HepG2 (cell line): ENCODE results near the gene NFKB2. TPM values are rescaled to one million over a fixed set of nuclear protein-coding genes. Genes with fewer than 3 reads are reported as not detected.

Source experiments
- BRD4 ChIP-seq: sonication (generic); formaldehyde crosslinking; IDR thresholded peaks from 2 replicates; pipeline ENCODE4 v1.4.0; 2020; ENCODE audit warnings: missing genetic modification reagents
- FOXP1 ChIP-seq, 2 experiments: fragments of 450-650 bp in 1 of 2; IDR thresholded peaks; 2 replicates each; pipeline ENCODE4 v1.6.1; 2017 to 2018; ENCODE audit warnings: antibody characterized with exemption in 1 of 2
- GTF2F1 ChIP-seq: fragments of 150-350 bp; IDR thresholded peaks from 2 replicates; pipeline ENCODE4 v1.6.1; 2014; ENCODE audit warnings: low read length
- IKZF5 ChIP-seq: IDR thresholded peaks from 2 replicates; pipeline ENCODE4 v1.6.1; 2018; ENCODE audit warnings: missing genetic modification reagents, mild to moderate bottlenecking, missing compliant biosample characterization
- JDP2 ChIP-seq: sonication (generic); formaldehyde crosslinking; IDR thresholded peaks from 2 replicates; pipeline ENCODE4 v1.8.1; 2022; ENCODE audit warnings: missing genetic modification reagents, borderline replicate concordance
- LRRFIP1 ChIP-seq: sonication (generic); formaldehyde crosslinking; conservative IDR thresholded peaks from 2 replicates; pipeline ENCODE4 v1.4.0; 2020; ENCODE audit warnings: missing genetic modification reagents
- MED8 ChIP-seq: sonication (generic); formaldehyde crosslinking; IDR thresholded peaks from 2 replicates; pipeline ENCODE4 v1.8.1; 2023; ENCODE audit warnings: mild to moderate bottlenecking, missing genetic modification reagents; ENCODE audit not compliant: insufficient replicate concordance
- RBAK ChIP-seq: sonication (generic); formaldehyde crosslinking; IDR thresholded peaks from 2 replicates; pipeline ENCODE4 v1.5.1; 2020; ENCODE audit warnings: mild to moderate bottlenecking, missing genetic modification reagents
- SAP130 ChIP-seq: IDR thresholded peaks from 2 replicates; pipeline ENCODE4 v1.6.1; 2016; ENCODE audit warnings: low read depth
- SIN3A ChIP-seq: IDR thresholded peaks from 2 replicates; pipeline ENCODE4 v1.6.1; 2011; ENCODE audit warnings: low read depth, mild to moderate bottlenecking, control low read depth, low read length, borderline replicate concordance
- TBX2 ChIP-seq: sonication (generic); formaldehyde crosslinking; IDR thresholded peaks from 2 replicates; pipeline ENCODE4 v1.5.0; 2020; ENCODE audit warnings: missing genetic modification reagents, mild to moderate bottlenecking, borderline replicate concordance
- ZBTB20 ChIP-seq: sonication (generic); formaldehyde crosslinking; IDR thresholded peaks from 2 replicates; pipeline ENCODE4 v1.8.1; 2023; ENCODE audit warnings: missing genetic modification reagents, low read depth, mild to moderate bottlenecking, borderline replicate concordance
- ZBTB38 ChIP-seq: sonication (generic); formaldehyde crosslinking; IDR thresholded peaks from 2 replicates; pipeline ENCODE4 v1.5.1; 2020; ENCODE audit warnings: mild to moderate bottlenecking, missing genetic modification reagents
- ZFP90 ChIP-seq: sonication (generic); formaldehyde crosslinking; IDR thresholded peaks from 2 replicates; pipeline ENCODE4 v1.8.0; 2022; ENCODE audit warnings: missing genetic modification reagents, mild to moderate bottlenecking, inconsistent platforms, borderline replicate concordance
- ZNF230 ChIP-seq: sonication (generic); formaldehyde crosslinking; IDR thresholded peaks from 2 replicates; pipeline ENCODE4 v1.4.0; 2020; ENCODE audit warnings: mild to moderate bottlenecking, missing genetic modification reagents
- ZNF263 ChIP-seq: sonication (generic); formaldehyde crosslinking; IDR thresholded peaks from 2 replicates; pipeline ENCODE4 v1.4.0; 2020; ENCODE audit warnings: missing genetic modification reagents
- ZNF296 ChIP-seq: sonication (generic); formaldehyde crosslinking; conservative IDR thresholded peaks from 2 replicates; pipeline ENCODE4 v1.5.0; 2020; ENCODE audit warnings: mild to moderate bottlenecking, missing genetic modification reagents
- ZNF30 ChIP-seq: sonication (generic); formaldehyde crosslinking; IDR thresholded peaks from 2 replicates; pipeline ENCODE4 v1.5.0; 2020; ENCODE audit warnings: mild to moderate bottlenecking, missing genetic modification reagents
- ZNF362 ChIP-seq: sonication (generic); formaldehyde crosslinking; IDR thresholded peaks from 2 replicates; pipeline ENCODE4 v1.4.0; 2020; ENCODE audit warnings: missing genetic modification reagents, mild to moderate bottlenecking, borderline replicate concordance
- ZNF460 ChIP-seq: sonication (generic); formaldehyde crosslinking; IDR thresholded peaks from 2 replicates; pipeline ENCODE4 v1.5.1; 2020; ENCODE audit warnings: missing genetic modification reagents, mild to moderate bottlenecking, borderline replicate concordance
- ZNF605 ChIP-seq: sonication (generic); formaldehyde crosslinking; IDR thresholded peaks from 2 replicates; pipeline ENCODE4 v1.8.0; 2022; ENCODE audit warnings: mild to moderate bottlenecking, missing genetic modification reagents
- polyA plus RNA-seq, 8 experiments: library from polyadenylated mRNA; depleted of rRNA in 3 of 8; stranded (reverse) in 7 of 8; unstranded in 1 of 8; fragments of >200 nt; fragmentation: Illumina TruSeq in 4 of 8; extraction: Trizol in 4 of 8; gene quantifications; 2 replicates each; pipeline versions ENCODE4 v1.2.1 to v1.2.3, GENCODE V29; 2011 to 2016; ENCODE audit warnings: low read depth in 4 of 8, missing spikeins in 1 of 8, mixed read lengths in 1 of 8; ENCODE audit not compliant: insufficient read depth in 1 of 8
- total RNA-seq, 5 experiments: library from RNA; depleted of rRNA; stranded (reverse); fragments of >200 nt; fragmentation: Illumina TruSeq; extraction: Trizol; gene quantifications; 2 replicates each; pipeline ENCODE4 v1.2.3, GENCODE V29; 2016; ENCODE audit warnings: low read depth in 1 of 5
- TF ChIP-seq, protein P1 (sequence below): sonication (generic); formaldehyde crosslinking; IDR thresholded peaks from 2 replicates; pipeline ENCODE4 v1.4.0; 2020; ENCODE audit warnings: missing genetic modification reagents

NFKB2 gene
- total and polyA plus RNA-seq, 2 of the 13 experiments (the other 11 are each of a cell fraction or from before 2014, with no cell fraction given): 7.7 to 12.5 TPM

GRCh38 chr10:102421757-102422512 is 26.4 kb downstream of the NFKB2 start (continued):
- TF ChIP-seq LRRFIP1 (CRISPR knock-in tag): no peak
- no peak for TF ChIP-seq ZNF296 (CRISPR knock-in tag)
- TF ChIP-seq SIN3A: no peak
- TF ChIP-seq IKZF5 (CRISPR knock-in tag): no peak; the same call in 1 of the 2 replicates
- TF ChIP-seq ZBTB20 (CRISPR knock-in tag): no peak
- no peak for TF ChIP-seq FOXP1 (IDR thresholded peaks at IDR 0.05)
- no peak for TF ChIP-seq FOXP1 (CRISPR knock-in tag; IDR thresholded peaks at IDR 0.05)
- TF ChIP-seq ZNF30 (CRISPR knock-in tag): no peak
- no peak for TF ChIP-seq BRD4 (CRISPR knock-in tag)
- no peak for TF ChIP-seq ZFP90 (CRISPR knock-in tag)
- TF ChIP-seq ZNF362 (CRISPR knock-in tag): no peak
- peak; percentile 10; the same call in 1 of the 2 replicates for TF ChIP-seq TBX2
- TF ChIP-seq, protein P1, sequence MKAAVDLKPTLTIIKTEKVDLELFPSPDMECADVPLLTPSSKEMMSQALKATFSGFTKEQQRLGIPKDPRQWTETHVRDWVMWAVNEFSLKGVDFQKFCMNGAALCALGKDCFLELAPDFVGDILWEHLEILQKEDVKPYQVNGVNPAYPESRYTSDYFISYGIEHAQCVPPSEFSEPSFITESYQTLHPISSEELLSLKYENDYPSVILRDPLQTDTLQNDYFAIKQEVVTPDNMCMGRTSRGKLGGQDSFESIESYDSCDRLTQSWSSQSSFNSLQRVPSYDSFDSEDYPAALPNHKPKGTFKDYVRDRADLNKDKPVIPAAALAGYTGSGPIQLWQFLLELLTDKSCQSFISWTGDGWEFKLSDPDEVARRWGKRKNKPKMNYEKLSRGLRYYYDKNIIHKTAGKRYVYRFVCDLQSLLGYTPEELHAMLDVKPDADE (CRISPR knock-in tag): 0 out of 2 replicates have a peak, but pooled peaks have one; percentile 20
- TF ChIP-seq MED8 (CRISPR knock-in tag): no peak
- TF ChIP-seq RBAK (CRISPR knock-in tag): no peak
- no peak for TF ChIP-seq ZNF605 (CRISPR knock-in tag)
- no peak for TF ChIP-seq ZNF263
- TF ChIP-seq GTF2F1: no peak
- no peak for TF ChIP-seq SAP130
- TF ChIP-seq JDP2 (CRISPR knock-in tag): no peak
- TF ChIP-seq ZBTB38 (CRISPR knock-in tag): no peak
- no peak for TF ChIP-seq ZNF230 (CRISPR knock-in tag)
- no peak for TF ChIP-seq ZNF460 (CRISPR knock-in tag)
